Fibroblast of the aortic adventitia (primary cell): ENCODE measurements around the gene SMPD3. TPM values are rescaled to one million over a fixed set of nuclear protein-coding genes. Genes with fewer than 3 reads are reported as not detected.

Experiments
- DNase-seq: peaks from one replicate; pipeline ENCODE4 v3.0.0-alpha.2; 2010; ENCODE audit warnings: low read depth
- H3K4me3 ChIP-seq: 2 replicates; pipeline ENCODE4 v1.5.1; 2011; ENCODE audit warnings: low read depth, mild to moderate bottlenecking, control low read depth, low read length, moderate library complexity
- total RNA-seq: library from RNA; depleted of rRNA; stranded (reverse); fragments of >200 nt; gene quantifications from 2 replicates; pipeline ENCODE4 v1.2.3, GENCODE V29; 2012; ENCODE audit warnings: low replicate concordance
- TF ChIP-seq, protein P1 (sequence below): IDR thresholded peaks from 2 replicates; pipeline ENCODE4 v1.5.1; 2011; ENCODE audit warnings: mild to moderate bottlenecking, low read length, control low read depth, inconsistent platforms; ENCODE audit not compliant: insufficient read depth

The SMPD3 gene
- total RNA-seq, 1 donor = not detected

DNA sequence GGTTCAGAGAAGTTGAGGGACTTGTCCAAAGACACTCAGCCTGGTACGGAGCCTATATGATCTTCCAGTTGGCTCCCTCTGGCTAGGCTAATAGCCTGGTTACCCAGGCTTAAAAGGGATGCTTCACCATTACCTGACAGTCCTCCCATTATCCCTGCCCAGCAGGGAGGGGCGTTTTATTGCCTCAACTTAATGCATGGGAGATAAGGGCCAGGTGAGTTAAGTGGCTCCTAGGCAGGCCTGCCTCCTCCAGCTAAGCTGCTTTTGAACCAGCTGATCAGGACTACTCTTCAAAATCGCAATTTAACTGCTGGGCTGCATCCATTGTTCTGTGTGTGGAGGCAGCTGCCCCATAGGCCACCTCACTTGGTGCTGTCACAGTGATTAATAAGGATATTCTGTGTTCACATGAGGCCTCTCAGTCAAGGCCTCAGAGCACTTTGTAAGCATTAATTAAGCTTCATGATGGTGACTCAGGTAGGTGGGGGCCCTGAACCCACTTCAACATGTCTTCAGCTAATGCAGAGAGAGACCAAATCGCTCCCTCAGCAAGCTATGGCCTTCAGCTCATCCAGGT is 27.9 kb downstream of the SMPD3 start:
- DNase-seq = no peak
- TF ChIP-seq, protein P1, sequence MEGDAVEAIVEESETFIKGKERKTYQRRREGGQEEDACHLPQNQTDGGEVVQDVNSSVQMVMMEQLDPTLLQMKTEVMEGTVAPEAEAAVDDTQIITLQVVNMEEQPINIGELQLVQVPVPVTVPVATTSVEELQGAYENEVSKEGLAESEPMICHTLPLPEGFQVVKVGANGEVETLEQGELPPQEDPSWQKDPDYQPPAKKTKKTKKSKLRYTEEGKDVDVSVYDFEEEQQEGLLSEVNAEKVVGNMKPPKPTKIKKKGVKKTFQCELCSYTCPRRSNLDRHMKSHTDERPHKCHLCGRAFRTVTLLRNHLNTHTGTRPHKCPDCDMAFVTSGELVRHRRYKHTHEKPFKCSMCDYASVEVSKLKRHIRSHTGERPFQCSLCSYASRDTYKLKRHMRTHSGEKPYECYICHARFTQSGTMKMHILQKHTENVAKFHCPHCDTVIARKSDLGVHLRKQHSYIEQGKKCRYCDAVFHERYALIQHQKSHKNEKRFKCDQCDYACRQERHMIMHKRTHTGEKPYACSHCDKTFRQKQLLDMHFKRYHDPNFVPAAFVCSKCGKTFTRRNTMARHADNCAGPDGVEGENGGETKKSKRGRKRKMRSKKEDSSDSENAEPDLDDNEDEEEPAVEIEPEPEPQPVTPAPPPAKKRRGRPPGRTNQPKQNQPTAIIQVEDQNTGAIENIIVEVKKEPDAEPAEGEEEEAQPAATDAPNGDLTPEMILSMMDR = no peak
- H3K4me3 ChIP-seq = no peak overlapping the region

- TF ChIP-seq, protein P1 = no peak
- no peak overlapping the region for H3K4me3 ChIP-seq
- no peak for DNase-seq
Measured at GRCh38 chr16:68417711-68418301, 30.5 kb downstream of the SMPD3 start.

DNA sequence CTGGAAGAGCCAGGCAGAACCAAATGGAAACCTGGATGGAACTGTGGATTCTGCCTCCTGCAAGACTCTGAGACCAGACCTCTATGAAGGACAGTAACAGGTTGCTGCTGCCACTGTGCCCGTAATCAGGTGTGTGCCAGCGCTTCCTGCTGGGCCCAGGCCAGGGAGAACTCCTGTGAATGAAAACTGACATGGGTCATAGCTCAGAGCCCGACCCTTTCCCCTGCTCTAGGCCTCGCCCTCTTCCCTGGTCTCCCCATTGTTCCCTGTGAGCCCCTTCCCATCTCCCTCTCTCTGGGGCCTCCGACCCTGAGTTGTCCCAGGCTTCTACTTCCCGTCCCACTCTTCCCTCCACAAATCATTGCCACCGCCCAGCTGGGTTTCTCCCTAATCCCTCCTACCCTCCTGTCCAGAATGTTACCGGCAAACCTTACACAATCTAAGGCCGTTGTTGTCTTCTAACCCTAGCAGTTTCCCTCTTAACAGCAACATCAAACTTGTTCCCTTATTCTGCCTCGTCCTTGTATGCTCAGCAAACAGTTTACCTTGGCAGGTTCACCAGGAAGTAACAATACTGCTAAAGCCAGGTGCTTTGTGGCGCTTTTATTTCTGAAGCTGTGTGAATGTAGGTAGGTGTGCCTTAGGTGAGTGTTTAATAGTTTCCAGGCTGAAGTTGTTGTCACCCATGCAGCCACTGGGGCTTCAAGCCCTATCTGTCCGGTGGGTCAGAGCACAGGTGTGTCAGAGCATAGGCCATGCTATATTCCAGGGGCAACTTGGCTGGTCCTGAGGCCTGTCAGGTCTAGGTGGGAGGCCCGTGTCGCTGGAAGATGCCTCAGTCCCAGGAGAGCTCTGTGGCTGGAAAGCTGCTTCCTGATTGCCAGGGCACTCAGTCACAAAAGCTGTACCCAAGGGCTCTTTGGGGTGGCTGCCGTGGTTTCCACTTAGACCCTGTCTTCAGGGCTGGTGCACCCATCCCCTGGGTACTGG is 32.0 kb downstream of the SMPD3 start:
- TF ChIP-seq, protein P1 = no peak
- H3K4me3 ChIP-seq = no peak overlapping the region
- DNase-seq = no peak

DNA sequence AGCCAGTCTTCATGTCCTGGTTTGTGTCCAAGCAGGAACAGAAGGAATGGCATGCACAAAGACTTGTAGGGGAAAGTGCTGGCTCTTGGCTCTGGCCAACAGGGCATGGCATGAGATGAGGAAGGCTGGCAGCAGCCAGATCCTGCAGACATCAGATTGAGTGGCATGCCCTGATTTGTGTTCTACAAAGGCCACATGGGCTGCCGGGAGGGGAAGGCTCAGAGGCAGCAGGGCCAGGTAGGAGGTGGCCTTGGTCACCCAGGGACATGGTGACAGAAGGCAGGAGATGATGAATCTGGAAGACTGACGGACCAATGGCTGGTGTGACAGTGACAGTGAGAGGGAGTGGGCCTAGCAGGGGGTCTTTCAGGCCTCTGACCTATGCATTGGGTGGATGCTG is 33.7 kb downstream of the SMPD3 start:
- TF ChIP-seq, protein P1 = no peak
- DNase-seq = no peak
- H3K4me3 ChIP-seq = no peak overlapping the region

GRCh38 chr16:68412061-68412460 is 36.2 kb downstream of the SMPD3 start:
- TF ChIP-seq, protein P1 = no peak
- DNase-seq = no peak
- no peak overlapping the region for H3K4me3 ChIP-seq

- H3K4me3 ChIP-seq = no peak overlapping the region
- TF ChIP-seq, protein P1 = no peak
- no peak for DNase-seq
Measured at GRCh38 chr16:68411086-68411485, 37.2 kb downstream of the SMPD3 start.
